ENCODE measurements around the gene NCBP1.

The NCBP1 gene

DNA sequence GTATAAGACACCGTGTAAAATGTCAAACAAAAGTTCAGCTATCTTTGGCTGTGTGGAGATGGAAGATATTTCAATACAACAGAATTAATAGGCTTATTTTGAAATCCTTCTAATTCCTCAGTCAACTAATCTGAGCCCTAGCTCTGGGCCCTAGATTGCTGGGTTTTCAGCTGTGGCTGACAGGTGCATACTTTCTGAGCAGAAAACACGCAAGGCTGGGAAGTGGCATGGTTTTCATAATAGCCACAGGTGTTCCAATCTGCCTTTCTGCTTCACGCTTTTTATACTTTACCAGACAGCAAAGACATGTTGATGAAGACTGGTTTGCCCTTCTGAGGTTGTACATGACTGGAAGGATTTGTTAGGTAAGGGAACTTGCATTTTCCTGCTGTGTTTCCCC is 84.2 kb downstream of the NCBP1 start:
- no peak for DNase-seq

DNA sequence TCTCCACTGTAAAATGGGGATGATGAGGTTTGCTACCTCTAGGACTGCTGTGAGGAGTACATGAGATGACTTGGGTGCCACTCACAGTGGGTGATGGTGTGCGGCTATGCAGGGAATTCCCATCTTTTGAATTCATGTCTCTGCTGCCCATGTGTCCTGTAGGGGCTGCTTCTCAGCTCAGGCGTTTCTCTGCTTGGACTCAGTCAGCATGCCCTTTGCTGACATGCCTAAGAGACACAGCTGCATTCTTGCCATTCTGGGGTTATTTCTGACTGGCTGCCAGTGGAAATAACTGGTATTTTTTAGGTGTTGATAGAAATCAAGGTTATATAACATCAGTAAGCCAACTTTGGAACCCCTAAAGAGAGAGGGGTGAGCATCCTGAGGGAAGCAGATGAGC is 87.8 kb downstream of the NCBP1 start:
- DNase-seq, result no peak

DNA sequence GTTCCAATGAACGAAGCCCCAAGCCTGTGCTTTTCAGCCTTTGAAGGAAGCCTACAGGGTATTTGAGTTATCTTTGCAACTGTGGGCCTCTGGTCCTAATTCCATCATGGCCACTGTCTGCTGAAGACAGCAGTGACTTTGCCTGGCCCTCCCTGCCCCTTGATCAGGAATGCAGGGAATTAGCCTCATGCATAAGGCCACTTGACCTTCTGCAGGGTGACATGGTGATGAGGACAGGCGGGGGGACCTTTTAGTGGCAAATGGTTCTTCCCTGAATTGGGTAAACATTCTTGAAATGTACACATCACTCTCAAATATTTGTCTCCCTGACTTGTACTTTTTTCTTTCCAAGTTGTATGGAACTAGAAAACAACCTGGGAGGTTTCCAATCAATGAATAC is 88.7 kb downstream of the NCBP1 start:
- no peak for DNase-seq

All from T-helper 2 cell (primary cell).